H9 (cell line): ENCODE results near the gene SORCS2. TPM values are rescaled to one million over a fixed set of nuclear protein-coding genes. Genes with fewer than 3 reads are reported as not detected.

ENCODE experiments used
- DNase-seq: peaks from one replicate; pipeline ENCODE4 v3.0.0-alpha.2; 2017
- H2AFZ ChIP-seq: one replicate; pipeline ENCODE4 v1.6.1; 2013; ENCODE audit warnings: mild to moderate bottlenecking, low read length, control low read depth, moderate library complexity
- H2AK5ac ChIP-seq: 2 replicates; pipeline ENCODE4 v1.6.1; 2013; ENCODE audit warnings: low read length, control low read depth, mixed read lengths; ENCODE audit not compliant: insufficient read length
- H2BK120ac ChIP-seq: one replicate; pipeline ENCODE4 v1.6.1; 2013; ENCODE audit warnings: low read depth, mild to moderate bottlenecking, low read length, control low read depth, inconsistent platforms; ENCODE audit not compliant: poor library complexity, severe bottlenecking
- H2BK12ac ChIP-seq: 2 replicates; pipeline ENCODE4 v1.6.1; 2013; ENCODE audit warnings: low read length, control low read depth, mixed read lengths, low read depth; ENCODE audit not compliant: insufficient read length
- H2BK15ac ChIP-seq: 2 replicates; pipeline ENCODE4 v1.6.1; 2013; ENCODE audit warnings: low read depth, low read length, control low read depth
- H2BK20ac ChIP-seq: one replicate; pipeline ENCODE4 v1.6.1; 2013; ENCODE audit warnings: low read depth, mild to moderate bottlenecking, low read length, control low read depth, inconsistent platforms; ENCODE audit not compliant: poor library complexity, severe bottlenecking
- H2BK5ac ChIP-seq: 2 replicates; pipeline ENCODE4 v1.6.1; 2013; ENCODE audit warnings: low read length, control low read depth, mixed read lengths; ENCODE audit not compliant: insufficient read length
- H3K14ac ChIP-seq: 2 replicates; pipeline ENCODE4 v1.6.1; 2013; ENCODE audit warnings: low read length, control low read depth; ENCODE audit not compliant: insufficient read depth
- H3K18ac ChIP-seq: 2 replicates; pipeline ENCODE4 v1.6.1; 2013; ENCODE audit warnings: low read depth, mild to moderate bottlenecking, mixed read lengths, low read length, control low read depth; ENCODE audit not compliant: insufficient read length
- H3K23ac ChIP-seq: 2 replicates; pipeline ENCODE4 v1.6.1; 2013; ENCODE audit warnings: low read length, control low read depth, mixed read lengths, low read depth; ENCODE audit not compliant: insufficient read length
- H3K23me2 ChIP-seq: 2 replicates; pipeline ENCODE4 v1.6.1; 2013; ENCODE audit warnings: low read depth, mild to moderate bottlenecking, mixed read lengths, low read length, control low read depth; ENCODE audit not compliant: insufficient read length, poor library complexity, severe bottlenecking
- H3K27ac ChIP-seq: 2 replicates; pipeline ENCODE4 v1.5.1; 2013; ENCODE audit warnings: low read length, control low read depth, mixed read lengths, low read depth; ENCODE audit not compliant: insufficient read length
- H3K27me3 ChIP-seq: 2 replicates; pipeline ENCODE4 v1.6.1; 2013; ENCODE audit warnings: low read length, control low read depth, inconsistent platforms; ENCODE audit not compliant: insufficient read depth
- H3K4ac ChIP-seq: 2 replicates; pipeline ENCODE4 v1.6.1; 2013; ENCODE audit warnings: low read depth, mild to moderate bottlenecking, control low read depth, inconsistent platforms, low read length, moderate library complexity
- H3K4me1 ChIP-seq: 2 replicates; pipeline ENCODE4 v1.6.1; 2013; ENCODE audit warnings: low read length, control low read depth, inconsistent platforms; ENCODE audit not compliant: insufficient read depth
- H3K4me2 ChIP-seq: 2 replicates; pipeline ENCODE4 v1.6.1; 2013; ENCODE audit warnings: low read length, control low read depth, mixed read lengths; ENCODE audit not compliant: insufficient read length, insufficient read depth
- H3K56ac ChIP-seq: 2 replicates; pipeline ENCODE4 v1.6.1; 2013; ENCODE audit warnings: low read depth, mild to moderate bottlenecking, mixed read lengths, low read length, control low read depth; ENCODE audit not compliant: insufficient read length
- H3K79me1 ChIP-seq: 2 replicates; pipeline ENCODE4 v1.6.1; 2013; ENCODE audit warnings: low read depth, mild to moderate bottlenecking, moderate library complexity, low read length, control low read depth, inconsistent platforms; ENCODE audit not compliant: insufficient read depth, poor library complexity, severe bottlenecking
- H3K79me2 ChIP-seq: 2 replicates; pipeline ENCODE4 v1.6.1; 2013; ENCODE audit warnings: low read length, control low read depth, inconsistent platforms; ENCODE audit not compliant: insufficient read depth
- H3K9ac ChIP-seq: 2 replicates; pipeline ENCODE4 v1.6.1; 2013; ENCODE audit warnings: low read length, control low read depth, mixed read lengths; ENCODE audit not compliant: insufficient read length; ENCODE audit errors: extremely low read depth
- H3K9me3 ChIP-seq: one replicate; pipeline ENCODE4 v1.6.1; 2013; ENCODE audit warnings: low read depth, low read length, inconsistent platforms; ENCODE audit not compliant: control insufficient read depth
- H3T11ph ChIP-seq: one replicate; pipeline ENCODE4 v1.6.1; 2013; ENCODE audit warnings: mild to moderate bottlenecking, low read length, control low read depth, inconsistent platforms
- H4K20me1 ChIP-seq: one replicate; pipeline ENCODE4 v1.6.1; 2013; ENCODE audit not compliant: control insufficient read depth, insufficient read length, insufficient read depth
- H4K5ac ChIP-seq: 2 replicates; pipeline ENCODE4 v1.6.1; 2013; ENCODE audit warnings: low read depth, mild to moderate bottlenecking, mixed read lengths, low read length, control low read depth; ENCODE audit not compliant: insufficient read length
- H4K8ac ChIP-seq: replicated peaks from 2 replicates; pipeline ENCODE4 v1.6.1; 2013; ENCODE audit warnings: low read length, control low read depth, mixed read lengths, low read depth; ENCODE audit not compliant: insufficient read length
- H4K91ac ChIP-seq: 2 replicates; pipeline ENCODE4 v1.6.1; 2013; ENCODE audit warnings: low read depth, mild to moderate bottlenecking, moderate library complexity, mixed read lengths, low read length, control low read depth; ENCODE audit not compliant: insufficient read length
- H3K27ac Mint-ChIP-seq, 3 experiments: 2 replicates in 2 of 3; 3 replicates in 1 of 3; pipeline ENCODE4 v1.8.0; 2020 to 2021; ENCODE audit warnings: mixed read lengths in 3 of 3, mild to moderate bottlenecking in 1 of 3, moderate library complexity in 1 of 3
- H3K27me3 Mint-ChIP-seq: 2 replicates; pipeline ENCODE4 v1.8.0; 2021; ENCODE audit warnings: low read depth, mild to moderate bottlenecking, moderate library complexity, mixed read lengths
- H3K36me3 Mint-ChIP-seq, 3 experiments: 2 replicates in 2 of 3; 3 replicates in 1 of 3; pipeline ENCODE4 v1.8.0; 2020 to 2021; ENCODE audit warnings: low read depth in 3 of 3, mixed read lengths in 3 of 3; ENCODE audit not compliant: insufficient read depth in 1 of 3
- H3K4me1 Mint-ChIP-seq, 2 experiments: 2 replicates each; pipeline ENCODE4 v1.8.0; 2020; ENCODE audit warnings: mixed read lengths in 2 of 2
- H3K4me3 Mint-ChIP-seq, 2 experiments: 2 replicates in 1 of 2; 3 replicates in 1 of 2; pipeline ENCODE4 v1.8.0; 2020 to 2021; ENCODE audit warnings: mild to moderate bottlenecking in 2 of 2, mixed read lengths in 2 of 2, moderate library complexity in 1 of 2
- H3K9me3 Mint-ChIP-seq, 2 experiments: 2 replicates in 1 of 2; 3 replicates in 1 of 2; pipeline ENCODE4 v1.8.0; 2020; ENCODE audit warnings: mild to moderate bottlenecking in 2 of 2, mixed read lengths in 2 of 2, moderate library complexity in 1 of 2
- CTCF ChIP-seq: fragments of 200-600 bp; sonication (generic); conservative IDR thresholded peaks from 3 replicates; pipeline ENCODE4 v1.8.0; 2021; ENCODE audit warnings: antibody characterized with exemption, mild to moderate bottlenecking
- WGBS: extraction: QIAGEN DNeasy Blood & Tissue Kit; methylation state at CpG from one replicate; pipeline ENCODE4 v1.1.7; 2013; ENCODE audit warnings: missing lambda C conversion rate, low lambda C conversion rate, mixed read lengths; ENCODE audit not compliant: insufficient read length; ENCODE audit errors: extremely low coverage; 5-methylcytosine and 5-hydroxymethylcytosine counted together
- total RNA-seq: library from RNA; stranded (reverse); gene quantifications from 2 replicates; pipeline ENCODE4 v1.2.1, GENCODE V29; 2021

SORCS2 gene
- total RNA-seq, 1 experiment from 2014 or later: 0.57 TPM

- peak overlapping the region; percentile 45 to 65 (median 57); a peak in 3 of 7 replicates for H3K27ac Mint-ChIP-seq
- Histone ChIP-seq H2BK12ac (no peak overlapping the region), H3K27me3 (no peaks in the 10 kb centered on the region), H3K14ac (no peak overlapping the region; the same call in 1 of the 2 replicates), H2AFZ (no peak overlapping the region), H4K20me1 (no peaks in the 10 kb centered on the region), H2BK5ac (no peak overlapping the region), H3K9ac (no peak overlapping the region), H3K9me3 (no peaks in the 10 kb centered on the region), H3K18ac (no peak overlapping the region), H3K23ac (no peak overlapping the region), H4K8ac (no peak overlapping the region), H3T11ph (no peak overlapping the region), H3K79me2 (no peaks in the 10 kb centered on the region), H2BK20ac (no peak overlapping the region), H3K56ac (no peak overlapping the region), H4K91ac (no peak overlapping the region), H3K27ac (no peak overlapping the region), H2AK5ac (no peak overlapping the region), H2BK15ac (no peak overlapping the region), H3K23me2 (no peaks in the 10 kb centered on the region), H4K5ac (no peak overlapping the region), H3K4me2 (no peak overlapping the region), H3K79me1 (no peaks in the 10 kb centered on the region), H2BK120ac (no peak overlapping the region), H3K4ac (no peak overlapping the region; the same call in 1 of the 2 replicates), H3K4me1 (no peaks in the 10 kb centered on the region)
- WGBS: no CpG with 5 or more reads among the region's 15 CpGs
- DNase-seq: no peak
- no peak for TF ChIP-seq CTCF
- no peak overlapping the region for H3K4me3 Mint-ChIP-seq
- H3K9me3 Mint-ChIP-seq: peaks cover 5 to 6% of the 10 kb centered on the region in 2 experiments
- peaks cover 2 to 20% of the 10 kb centered on the region in 2 experiments; a peak in 3 of 4 replicates for H3K4me1 Mint-ChIP-seq
- peaks cover 5% of the 10 kb centered on the region for H3K27me3 Mint-ChIP-seq
- peaks cover 0 to 5% (median 3%) of the 10 kb centered on the region in 3 experiments; a peak in 2 of 7 replicates for H3K36me3 Mint-ChIP-seq
Measured at GRCh38 chr4:7677086-7677485, 484.7 kb downstream of the SORCS2 start.
